Measurements from ENCODE around the gene SMG6. TPM values are rescaled to one million over a fixed set of nuclear protein-coding genes. Genes with fewer than 3 reads are reported as not detected.

SMG6 gene
- total and polyA plus RNA-seq, 2 experiments from 2014 or later: 11.9 to 19.9 TPM

DNA sequence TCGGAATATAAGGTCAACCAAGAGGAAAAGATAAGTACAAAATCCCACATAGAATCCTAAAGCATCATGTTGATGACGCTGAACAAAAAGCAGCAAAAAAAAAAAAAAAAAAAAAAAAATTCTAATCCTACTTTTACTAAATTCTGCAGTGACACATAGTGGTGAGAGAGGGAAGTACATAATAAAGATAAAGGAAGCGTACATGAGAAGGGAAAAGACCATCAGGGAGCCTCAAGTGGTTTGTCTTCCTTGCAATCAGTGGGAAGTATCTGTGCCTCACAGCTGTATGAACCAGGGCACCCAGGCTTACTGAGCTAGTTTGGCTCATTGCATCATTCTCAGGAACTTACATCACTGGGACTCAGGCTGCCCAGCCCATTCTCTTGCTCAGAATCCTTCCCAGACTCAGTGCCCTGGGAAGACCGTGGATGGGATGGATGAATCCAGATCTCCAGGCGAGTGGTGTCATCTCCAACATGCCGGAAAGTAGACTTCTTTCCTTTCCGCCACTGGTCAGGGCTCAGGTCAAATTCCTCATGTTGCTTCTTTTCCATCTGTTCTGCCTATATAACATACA is 21.2 kb downstream of the SMG6 start:
- Histone ChIP-seq H3K4me2 (no peak overlapping the region), H4K20me1 (ENCODE audit: insufficient read depth, poor library complexity, severe bottlenecking) (no peaks in the 10 kb centered on the region), H3K9me3 (ENCODE audit: low read depth) (no peaks in the 10 kb centered on the region), H3K4me1 (ENCODE audit: insufficient read depth) (no peaks in the 10 kb centered on the region), H3K36me3 (replicated peaks; ENCODE audit: insufficient read depth, low read depth) (no peaks in the 10 kb centered on the region), H3K4me3 (no peak overlapping the region), H3K27ac (peak overlapping the region; percentile 31), H3K27me3 (no peaks in the 10 kb centered on the region), H3K79me2 (peaks cover 5% of the 10 kb centered on the region), H3K9me2 (replicated peaks; ENCODE audit: insufficient read depth) (no peaks in the 10 kb centered on the region), H2AFZ (no peak overlapping the region)
- DNase-seq (ENCODE audit: low spot score): peak; percentile 81
- no peak for TF ChIP-seq EZH2 (IDR thresholded peaks at IDR 0.05; ENCODE audit: borderline replicate concordance)
- TF ChIP-seq, protein P1, sequence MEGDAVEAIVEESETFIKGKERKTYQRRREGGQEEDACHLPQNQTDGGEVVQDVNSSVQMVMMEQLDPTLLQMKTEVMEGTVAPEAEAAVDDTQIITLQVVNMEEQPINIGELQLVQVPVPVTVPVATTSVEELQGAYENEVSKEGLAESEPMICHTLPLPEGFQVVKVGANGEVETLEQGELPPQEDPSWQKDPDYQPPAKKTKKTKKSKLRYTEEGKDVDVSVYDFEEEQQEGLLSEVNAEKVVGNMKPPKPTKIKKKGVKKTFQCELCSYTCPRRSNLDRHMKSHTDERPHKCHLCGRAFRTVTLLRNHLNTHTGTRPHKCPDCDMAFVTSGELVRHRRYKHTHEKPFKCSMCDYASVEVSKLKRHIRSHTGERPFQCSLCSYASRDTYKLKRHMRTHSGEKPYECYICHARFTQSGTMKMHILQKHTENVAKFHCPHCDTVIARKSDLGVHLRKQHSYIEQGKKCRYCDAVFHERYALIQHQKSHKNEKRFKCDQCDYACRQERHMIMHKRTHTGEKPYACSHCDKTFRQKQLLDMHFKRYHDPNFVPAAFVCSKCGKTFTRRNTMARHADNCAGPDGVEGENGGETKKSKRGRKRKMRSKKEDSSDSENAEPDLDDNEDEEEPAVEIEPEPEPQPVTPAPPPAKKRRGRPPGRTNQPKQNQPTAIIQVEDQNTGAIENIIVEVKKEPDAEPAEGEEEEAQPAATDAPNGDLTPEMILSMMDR (IDR thresholded peaks at IDR 0.05; ENCODE audit: poor library complexity): peak; percentile 61
- WGBS (ENCODE audit: low lambda C conversion rate, missing lambda C conversion rate): 65% methylated on average over 7 of the region's 7 CpGs

DNA sequence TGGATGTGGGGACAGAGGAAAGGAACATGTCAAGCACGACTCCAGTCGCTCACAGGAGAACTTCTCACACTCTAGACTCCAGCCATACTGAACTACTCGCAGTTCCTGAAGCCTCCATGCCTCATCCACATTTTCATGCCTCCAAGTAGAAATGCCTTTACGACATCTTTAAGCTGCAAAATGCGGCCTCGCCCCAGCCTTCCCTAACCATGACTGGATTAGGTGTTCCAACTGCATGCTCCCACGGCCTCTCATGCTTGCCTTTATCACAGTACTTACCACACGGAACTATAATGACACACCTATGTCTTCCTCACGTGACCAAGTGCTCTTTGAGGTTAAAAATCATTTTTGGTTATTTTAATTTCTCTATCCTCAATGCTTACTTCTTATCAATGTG is 23.9 kb downstream of the SMG6 start:
- TF ChIP-seq EZH2phosphoT487 (IDR thresholded peaks at IDR 0.05; ENCODE audit: low read depth, severe bottlenecking, unreplicated experiment) (no peak), EZH2 (IDR thresholded peaks at IDR 0.05; ENCODE audit: borderline replicate concordance) (no peak)
- TF ChIP-seq, protein P1 (IDR thresholded peaks at IDR 0.05; ENCODE audit: poor library complexity): no peak
- Histone ChIP-seq H3K4me1 (ENCODE audit: insufficient read depth) (no peaks in the 10 kb centered on the region), H4K20me1 (ENCODE audit: insufficient read depth, poor library complexity, severe bottlenecking) (no peaks in the 10 kb centered on the region), H3K27ac (no peak overlapping the region), H3K9me3 (ENCODE audit: low read depth) (no peaks in the 10 kb centered on the region), H2AFZ (no peak overlapping the region), H3K79me2 (peaks cover 5% of the 10 kb centered on the region), H3K4me2 (no peak overlapping the region), H3K9me2 (replicated peaks; ENCODE audit: insufficient read depth) (no peaks in the 10 kb centered on the region), H3K4me3 (no peak overlapping the region), H3K27me3 (no peaks in the 10 kb centered on the region), H3K36me3 (replicated peaks; ENCODE audit: insufficient read depth, low read depth) (no peaks in the 10 kb centered on the region)
- peak; percentile 13 for DNase-seq (ENCODE audit: low spot score)
- 90% methylated on average over 9 of the region's 9 CpGs for WGBS (ENCODE audit: low lambda C conversion rate, missing lambda C conversion rate)

DNA sequence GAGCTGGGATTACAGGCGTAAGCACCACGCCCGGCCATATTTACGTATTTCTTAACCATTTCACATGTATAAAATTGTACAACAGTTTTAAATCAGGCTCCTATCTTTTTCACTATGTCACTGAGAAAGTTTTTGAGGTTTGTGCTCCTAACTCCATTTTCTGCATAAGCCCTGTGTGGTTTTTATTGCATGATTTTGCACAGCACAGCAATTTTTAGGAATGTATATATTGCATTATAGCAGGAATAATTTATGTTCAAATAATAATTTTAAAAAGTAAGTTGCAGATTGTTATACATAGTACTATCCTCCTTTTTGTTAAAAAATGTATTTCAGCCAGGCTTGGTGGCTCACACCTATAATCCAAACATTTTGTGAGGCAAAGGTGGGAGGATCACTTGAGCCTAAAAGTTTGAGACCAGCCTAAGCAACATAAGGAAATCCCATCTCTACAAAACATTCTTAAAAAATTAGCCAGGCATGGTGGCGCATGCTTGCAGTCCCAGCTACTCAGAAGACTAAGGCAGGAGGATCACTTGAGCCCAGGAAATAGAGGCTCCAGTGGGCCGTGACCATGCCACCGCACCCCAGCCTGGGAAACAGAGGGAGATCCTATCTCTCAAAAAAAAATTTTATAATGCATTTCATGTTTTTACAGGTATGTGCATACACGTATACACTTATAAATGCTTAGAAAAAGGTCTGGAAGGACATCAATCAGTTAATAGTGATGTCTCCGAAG is 26.0 kb downstream of the SMG6 start:
- TF ChIP-seq, protein P1 (IDR thresholded peaks at IDR 0.05; ENCODE audit: poor library complexity): no peak
- TF ChIP-seq EZH2phosphoT487 (IDR thresholded peaks at IDR 0.05; ENCODE audit: low read depth, severe bottlenecking, unreplicated experiment): no peak
- TF ChIP-seq EZH2 (IDR thresholded peaks at IDR 0.05; ENCODE audit: borderline replicate concordance): no peak
- no peak overlapping the region for H2AFZ ChIP-seq
- DNase-seq (ENCODE audit: low spot score): no peak
- no peaks in the 10 kb centered on the region for H3K9me3 ChIP-seq (ENCODE audit: low read depth)
- no peaks in the 10 kb centered on the region for H3K4me1 ChIP-seq (ENCODE audit: insufficient read depth)
- 95% methylated on average over 9 of the region's 9 CpGs for WGBS (ENCODE audit: low lambda C conversion rate, missing lambda C conversion rate)
- H3K27me3 ChIP-seq: no peaks in the 10 kb centered on the region
- H3K27ac ChIP-seq: no peak overlapping the region
- H3K4me3 ChIP-seq: no peak overlapping the region
- H4K20me1 ChIP-seq (ENCODE audit: insufficient read depth, poor library complexity, severe bottlenecking): no peaks in the 10 kb centered on the region
- H3K9me2 ChIP-seq (replicated peaks; ENCODE audit: insufficient read depth): no peaks in the 10 kb centered on the region
- peaks cover 5% of the 10 kb centered on the region for H3K79me2 ChIP-seq
- H3K4me2 ChIP-seq: no peak overlapping the region
- H3K36me3 ChIP-seq (replicated peaks; ENCODE audit: insufficient read depth, low read depth): no peaks in the 10 kb centered on the region

Data from hepatocyte (in vitro differentiated cells).